Fibroblast of skin of back (primary cell): ENCODE measurements around the gene WFDC2.
"Not testable (repeated sequence)": the region's sequence is repeated elsewhere in the genome, so short reads cannot be mapped to it uniquely, and the experiment has no call there.

Experiments used
- DNase-seq: peaks from one replicate; pipeline ENCODE4 v3.0.0-alpha.2; 2013

Gene WFDC2

DNA sequence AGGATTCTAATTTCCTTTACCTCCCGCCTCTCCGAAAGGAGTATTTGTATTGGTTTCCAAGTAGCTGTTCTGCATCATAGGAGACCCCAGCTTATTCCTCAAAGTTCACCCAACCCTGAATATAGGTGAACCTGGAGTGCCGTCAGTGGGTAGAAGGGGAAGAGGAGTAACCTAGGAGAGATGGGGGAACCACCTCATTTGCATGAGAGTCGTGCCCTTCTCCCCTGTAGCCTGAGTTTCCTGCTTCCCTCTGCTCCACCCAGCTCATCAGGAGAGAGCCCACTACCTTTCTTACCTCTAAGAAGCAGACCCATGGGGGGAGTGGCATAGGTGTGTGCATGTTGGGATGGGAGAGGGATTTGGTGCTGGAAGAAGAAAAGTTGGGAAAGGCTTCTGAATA is 17.3 kb upstream of the WFDC2 start:
- no peak for DNase-seq

DNA sequence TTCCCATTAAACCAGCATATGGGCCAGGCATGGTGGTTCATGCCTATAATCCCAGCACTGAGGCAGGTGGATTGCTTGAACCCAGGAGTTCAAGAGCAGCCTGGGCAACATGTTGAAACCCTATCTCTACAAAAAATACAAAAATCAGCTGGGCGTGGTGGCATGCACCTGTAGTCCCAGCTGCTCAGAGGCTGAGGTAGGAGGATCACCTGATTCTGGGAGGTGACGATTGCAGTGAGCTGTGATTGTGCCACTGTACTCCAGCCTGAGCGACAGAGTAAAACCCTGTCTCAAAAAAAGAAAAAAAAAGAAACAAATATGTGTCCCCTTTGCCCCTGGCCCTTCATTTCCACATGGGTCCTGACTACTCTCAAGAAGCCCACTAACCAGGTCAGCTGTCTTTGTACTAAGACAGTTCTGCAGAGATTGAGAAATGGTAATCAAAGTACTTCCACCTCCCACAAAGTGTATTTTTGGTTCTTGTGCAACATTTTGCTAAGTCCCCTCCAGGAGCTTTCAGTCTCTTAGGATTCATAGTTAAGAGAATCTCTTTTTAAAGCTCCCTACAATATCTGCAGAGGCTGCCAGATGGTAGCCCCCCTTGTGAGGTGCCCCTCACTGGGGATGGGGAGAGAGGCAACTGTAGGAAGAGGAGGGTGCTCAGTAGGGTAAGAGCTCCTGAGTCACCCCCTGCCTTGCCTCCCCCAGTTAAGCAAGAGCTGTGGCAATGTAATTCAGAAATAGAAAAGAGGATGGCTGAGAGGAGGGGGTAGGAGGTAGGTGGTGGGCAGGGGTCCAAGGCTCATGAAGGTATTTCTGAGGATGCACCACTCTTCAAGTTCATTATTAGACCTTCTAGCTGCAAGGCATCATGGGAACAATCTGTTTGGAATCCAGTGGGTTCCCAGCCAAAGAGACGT is 16.5 kb upstream of the WFDC2 start:
- DNase-seq: no peak

DNA sequence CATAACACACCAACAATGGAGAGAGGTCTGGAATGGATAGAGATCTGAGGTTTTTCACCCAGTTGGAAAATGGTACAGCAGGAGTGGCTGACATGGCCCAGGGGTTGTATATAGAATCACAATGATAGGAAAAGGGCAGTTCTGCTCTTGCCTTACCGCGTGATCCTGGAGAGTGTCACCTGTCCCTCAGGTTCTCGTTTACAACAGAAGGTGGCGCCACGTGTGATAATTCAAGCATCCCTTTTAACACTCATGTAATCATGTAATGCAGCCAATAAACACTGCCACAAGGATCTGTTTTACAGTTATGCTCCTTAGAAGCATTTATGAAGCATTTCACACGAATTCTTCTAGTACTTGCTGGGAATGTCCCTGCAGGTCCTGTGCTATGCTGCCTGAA is 12.9 kb upstream of the WFDC2 start:
- DNase-seq: no peak

DNA sequence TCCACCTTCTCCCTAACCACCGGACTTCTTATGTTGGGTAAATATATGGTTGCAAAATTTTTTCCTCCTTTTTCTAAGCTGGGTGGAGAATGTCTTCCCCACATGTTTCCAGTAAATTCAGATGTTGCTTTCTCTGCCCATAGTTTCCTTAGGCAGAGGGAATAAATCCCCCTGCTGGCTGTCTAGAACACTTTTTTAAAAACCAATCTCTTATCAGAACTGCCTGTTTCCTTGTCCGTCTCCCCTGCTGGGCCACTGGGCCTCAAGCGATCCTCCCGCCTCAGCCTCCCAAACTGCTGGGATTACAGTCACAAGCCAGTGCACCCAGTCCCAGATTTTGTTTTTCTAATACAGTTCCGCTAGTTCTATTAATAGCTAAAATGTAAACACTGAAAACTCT is 9.9 kb upstream of the WFDC2 start:
- no peak for DNase-seq

DNA sequence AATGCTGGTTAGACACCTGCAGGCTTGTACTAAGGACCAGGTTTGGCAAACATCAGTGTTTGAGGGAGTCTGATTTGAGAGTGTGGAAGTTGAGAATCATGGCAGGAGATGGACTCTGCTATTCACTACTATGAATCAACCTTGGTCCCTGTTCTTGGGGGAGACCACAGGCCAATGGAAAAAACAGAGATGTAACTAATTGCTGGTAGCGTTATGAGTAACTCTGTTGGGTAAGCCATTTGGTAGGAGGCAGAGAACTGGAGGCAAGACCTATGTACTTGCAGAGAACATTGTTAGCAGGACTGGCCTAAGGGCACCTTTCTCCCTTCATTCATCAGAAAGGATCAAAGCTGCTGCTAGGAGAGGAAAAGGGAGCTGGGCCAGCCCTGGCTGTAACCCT is 8.3 kb upstream of the WFDC2 start:
- DNase-seq: no peak

DNA sequence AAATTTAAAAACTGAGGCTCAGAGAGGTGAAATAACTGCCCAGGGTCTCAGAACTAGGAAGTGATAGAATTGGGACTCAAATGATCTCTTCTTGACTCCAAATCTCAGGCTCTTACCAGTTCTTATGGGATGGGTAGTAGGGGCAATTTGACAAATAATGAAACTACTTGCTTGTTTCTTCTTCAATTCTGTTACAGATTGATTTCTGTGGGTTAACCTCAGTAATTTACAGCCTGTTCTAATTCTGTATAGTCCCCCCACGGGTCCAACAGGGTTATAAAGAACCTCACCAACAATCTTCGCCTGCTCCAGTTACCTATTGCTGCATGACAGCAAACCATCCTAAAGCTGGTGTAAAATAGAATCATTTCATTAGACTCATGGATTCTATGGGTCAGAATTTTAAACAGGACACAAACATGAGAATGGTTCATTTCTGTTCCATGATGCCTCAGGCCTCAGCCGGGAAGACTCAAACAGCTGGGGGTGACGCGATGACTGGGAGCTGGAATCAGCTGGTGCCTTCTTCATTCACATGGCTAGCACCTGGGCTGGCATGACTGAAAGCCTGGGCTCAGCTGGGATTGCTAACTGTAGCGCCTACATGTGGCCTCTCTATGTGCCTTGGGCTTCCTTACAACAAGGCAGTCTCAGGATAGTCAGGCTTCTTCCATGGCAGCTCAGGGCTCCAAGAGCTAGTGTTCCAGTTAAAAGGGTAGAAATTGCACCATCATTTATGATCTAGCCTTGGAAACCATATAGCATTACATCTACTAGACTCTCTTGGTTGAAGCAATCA is 6.6 kb upstream of the WFDC2 start:
- no peak for DNase-seq

DNA sequence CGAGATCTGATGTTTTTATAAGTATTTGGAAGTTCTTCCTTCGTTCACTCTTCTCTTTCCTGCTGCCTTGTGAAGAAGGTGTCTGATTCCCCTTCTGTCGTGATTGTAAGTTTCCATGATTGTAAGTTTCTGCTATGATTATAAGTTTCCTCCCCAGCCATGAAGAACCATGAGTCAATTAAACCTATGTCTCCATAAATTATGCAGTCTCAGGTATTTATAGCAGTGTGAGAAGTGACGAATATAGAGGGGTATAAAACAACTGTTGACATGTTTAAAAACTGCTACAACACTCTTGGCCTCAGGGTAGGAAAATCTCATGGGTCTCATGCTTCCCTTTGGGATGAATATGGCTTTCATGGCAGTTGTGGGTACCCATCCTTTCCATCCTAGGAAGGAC is 5.8 kb upstream of the WFDC2 start:
- DNase-seq: no peak

DNA sequence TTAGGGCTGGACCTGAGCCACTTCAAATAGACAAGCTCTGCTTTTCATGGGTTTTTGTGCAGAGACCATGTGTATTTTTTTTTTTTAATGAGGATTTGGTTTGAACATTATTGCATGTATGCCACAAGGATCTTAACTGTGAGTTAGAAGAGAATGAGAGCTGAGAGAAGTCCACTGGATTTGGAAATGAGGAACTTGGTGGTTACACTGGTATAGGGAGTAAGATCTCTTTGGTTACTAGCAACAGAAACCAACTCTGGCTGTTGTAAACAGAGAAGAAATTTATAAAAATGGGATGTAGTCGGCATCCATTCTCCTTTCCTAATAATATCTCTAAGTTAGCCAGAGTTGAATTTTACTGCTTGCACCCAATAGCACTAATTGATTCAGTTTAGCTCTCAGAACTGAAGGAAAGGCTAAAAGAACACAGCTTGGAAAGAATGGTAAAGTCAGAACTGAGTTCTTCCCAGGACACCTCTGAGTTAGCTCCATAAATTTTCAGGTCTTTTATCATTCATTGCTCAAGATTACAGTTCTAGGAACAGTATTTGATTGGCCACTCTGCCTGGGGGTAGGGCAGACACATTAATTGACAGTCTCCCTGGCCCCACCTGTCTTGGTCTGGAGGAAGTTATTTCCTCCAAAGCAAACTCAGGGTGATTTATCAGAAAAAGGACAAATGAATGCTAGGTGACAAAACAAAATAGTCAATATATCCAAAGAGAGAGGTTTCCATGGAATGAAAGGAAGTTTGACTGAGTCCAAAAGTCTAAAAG is 3.9 kb upstream of the WFDC2 start:
- no peak for DNase-seq

DNA sequence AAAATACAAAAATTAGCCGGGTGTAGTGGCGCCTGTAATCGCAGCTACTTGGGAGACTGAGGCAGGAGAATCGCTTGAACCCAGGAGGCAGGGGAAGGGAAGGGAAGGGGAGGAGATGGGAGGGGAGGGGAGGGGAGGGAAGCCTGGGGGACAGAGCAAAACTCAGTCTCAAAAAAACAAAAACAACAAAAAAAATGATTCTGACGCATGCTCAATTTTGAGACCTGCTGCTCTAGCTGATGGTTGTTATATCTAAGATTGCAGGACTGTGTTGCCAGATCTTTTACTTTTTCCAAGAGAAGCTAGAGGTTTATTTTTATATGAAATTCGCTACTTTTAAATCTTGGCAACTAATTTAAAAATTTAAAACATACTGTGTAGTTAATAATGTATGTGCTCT is 2.4 kb upstream of the WFDC2 start:
- no peak for DNase-seq

DNA sequence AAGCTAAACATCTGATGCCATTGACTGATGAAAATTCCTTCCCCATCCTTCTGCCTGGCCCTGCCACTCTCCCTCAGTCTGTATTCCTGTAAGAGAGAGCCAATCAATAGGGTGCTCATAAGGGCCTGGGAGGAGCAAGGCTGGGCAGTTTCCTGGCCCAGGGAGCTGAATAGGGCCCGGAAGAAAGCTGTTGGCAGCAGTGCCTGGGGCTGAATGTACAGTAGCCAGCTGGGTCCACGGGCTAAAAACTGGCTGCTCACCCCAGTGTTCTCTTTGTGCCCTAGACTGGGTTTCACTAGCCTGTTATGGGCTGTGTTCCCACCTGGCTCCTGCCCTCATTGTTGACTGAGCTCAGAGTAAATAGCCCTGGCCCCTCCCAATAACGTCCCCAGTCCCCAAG is 1.7 kb upstream of the WFDC2 start:
- no peak for DNase-seq

DNA sequence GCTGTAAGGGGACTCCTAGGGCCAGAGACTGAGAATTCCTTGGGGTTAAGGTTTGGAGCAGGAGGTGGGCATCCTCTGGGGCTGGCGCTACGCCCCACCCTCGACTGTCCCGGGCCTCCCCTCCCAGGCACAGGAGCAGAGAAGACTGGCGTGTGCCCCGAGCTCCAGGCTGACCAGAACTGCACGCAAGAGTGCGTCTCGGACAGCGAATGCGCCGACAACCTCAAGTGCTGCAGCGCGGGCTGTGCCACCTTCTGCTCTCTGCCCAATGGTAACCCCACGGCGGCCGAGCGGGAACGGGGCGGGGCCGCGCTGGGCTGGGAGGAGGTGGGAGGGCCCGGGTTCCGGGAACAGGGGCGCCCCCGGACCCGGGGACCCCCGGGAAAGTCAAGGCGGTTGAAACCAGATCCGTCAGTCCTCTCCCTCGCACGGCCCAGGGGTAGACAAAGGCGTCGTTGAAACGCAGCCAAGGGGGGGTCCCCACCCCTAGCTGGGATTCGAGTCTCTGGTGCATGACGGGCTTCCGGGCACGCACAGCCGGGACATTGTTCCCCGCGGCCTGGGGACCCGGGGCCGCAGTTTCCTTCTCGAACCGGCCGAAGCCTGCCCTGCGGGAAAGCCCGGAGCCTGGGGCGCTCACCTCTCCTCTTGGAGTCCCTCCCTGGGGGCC is 844 bp downstream of the WFDC2 start:
- DNase-seq: no peak

DNA sequence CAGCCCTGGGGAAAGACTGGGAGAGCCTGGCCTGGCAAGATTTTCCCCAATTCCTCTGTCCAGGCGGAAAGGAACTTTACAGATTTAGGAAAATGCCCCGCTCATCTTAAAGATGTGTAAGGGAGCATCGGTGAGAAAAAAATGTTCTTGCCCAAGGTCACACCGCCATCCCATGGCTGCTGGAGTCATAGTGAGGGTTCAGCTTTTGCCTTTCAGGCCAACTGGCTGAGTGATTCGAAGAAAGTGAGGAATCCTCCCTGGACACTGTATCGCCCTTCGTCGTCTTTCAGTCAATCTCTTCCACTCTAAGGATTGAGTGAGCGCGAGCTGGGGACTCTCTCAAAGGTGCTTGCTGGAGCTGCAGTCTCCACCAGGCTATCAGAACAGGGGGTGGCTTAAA is 1.4 kb downstream of the WFDC2 start:
- no peak for DNase-seq

DNA sequence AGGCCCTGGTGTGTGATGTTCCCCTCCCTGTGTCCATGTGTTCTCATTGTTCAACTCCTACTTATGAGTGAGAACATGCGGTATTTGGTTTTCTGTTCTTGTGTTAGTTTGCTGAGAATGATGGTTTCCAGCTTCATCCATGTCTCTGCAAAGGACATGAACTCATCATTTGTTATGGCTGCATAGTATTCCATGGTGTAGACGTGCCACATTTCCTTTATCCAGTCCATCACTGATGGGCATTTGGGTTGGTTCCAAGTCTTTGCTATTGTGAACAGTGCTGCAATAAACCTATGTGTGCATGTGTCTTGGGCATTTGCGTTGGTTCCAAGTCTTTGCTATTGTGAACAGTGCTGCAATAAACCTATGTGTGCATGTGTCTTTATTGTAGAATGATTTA is 2.7 kb downstream of the WFDC2 start:
- not testable (repeated sequence) for DNase-seq

DNA sequence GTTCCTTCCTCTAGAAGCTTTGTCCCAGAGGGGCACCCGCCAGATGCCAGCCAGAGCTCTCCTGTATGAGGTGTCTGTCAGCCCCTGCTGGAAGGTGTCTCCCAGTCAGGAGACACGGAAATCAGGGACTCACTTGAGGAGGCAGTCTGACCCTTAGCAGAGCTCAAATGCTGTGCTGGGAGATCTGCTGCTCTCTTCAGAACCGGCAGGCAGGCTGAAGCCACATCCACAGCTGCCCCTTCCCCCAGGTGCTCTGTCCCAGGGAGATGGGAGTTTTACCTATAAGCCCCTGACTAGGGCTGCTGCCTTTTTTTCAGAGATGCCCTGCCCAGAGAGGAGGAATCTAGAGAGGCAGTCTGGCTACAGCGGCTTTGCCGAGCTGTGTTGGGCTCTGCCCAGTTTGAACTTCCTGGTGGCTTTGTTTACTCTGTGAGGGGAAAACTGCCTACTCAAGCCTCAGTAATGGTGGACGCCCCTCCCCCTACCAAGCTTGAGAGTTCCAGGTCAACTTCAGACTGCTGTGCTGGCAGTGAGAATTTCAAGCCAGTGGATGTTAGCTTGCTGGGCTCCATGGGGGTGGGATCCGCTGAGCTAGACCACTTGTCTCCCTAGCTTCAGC is 8.1 kb downstream of the WFDC2 start:
- DNase-seq: not testable (repeated sequence)

DNA sequence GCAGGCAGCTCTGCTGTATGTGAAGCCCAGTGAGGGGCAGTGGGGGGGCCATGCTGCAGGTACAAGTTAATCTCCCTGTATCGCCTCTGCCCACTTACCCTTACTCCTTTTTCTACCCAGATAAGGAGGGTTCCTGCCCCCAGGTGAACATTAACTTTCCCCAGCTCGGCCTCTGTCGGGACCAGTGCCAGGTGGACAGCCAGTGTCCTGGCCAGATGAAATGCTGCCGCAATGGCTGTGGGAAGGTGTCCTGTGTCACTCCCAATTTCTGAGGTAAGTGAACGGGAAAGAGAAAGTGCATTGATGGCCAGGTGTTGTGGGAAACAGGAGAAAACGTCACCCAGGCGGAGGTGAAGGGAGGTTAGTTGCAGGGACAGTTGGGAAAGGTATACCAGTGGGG is 10.3 kb downstream of the WFDC2 start:
- no peak for DNase-seq

DNA sequence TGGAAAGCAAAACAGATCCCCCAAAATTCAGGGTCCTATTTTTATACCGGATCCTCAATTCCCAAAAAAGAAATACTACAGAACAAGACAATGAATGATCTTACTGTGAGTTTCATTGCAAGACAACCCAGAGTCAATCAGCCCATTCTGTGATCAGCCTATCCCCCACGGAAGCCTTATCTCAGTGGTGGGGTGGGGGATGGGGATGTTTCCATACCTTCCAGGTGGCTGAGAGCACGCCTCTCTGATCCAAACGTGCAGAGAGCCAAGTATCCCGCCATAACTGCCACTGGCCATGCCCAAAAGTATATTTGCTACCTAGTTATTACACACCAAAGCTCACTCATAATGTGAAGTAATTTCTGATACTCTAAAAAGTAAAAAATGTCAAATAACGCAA is 15.1 kb downstream of the WFDC2 start:
- DNase-seq: no peak

DNA sequence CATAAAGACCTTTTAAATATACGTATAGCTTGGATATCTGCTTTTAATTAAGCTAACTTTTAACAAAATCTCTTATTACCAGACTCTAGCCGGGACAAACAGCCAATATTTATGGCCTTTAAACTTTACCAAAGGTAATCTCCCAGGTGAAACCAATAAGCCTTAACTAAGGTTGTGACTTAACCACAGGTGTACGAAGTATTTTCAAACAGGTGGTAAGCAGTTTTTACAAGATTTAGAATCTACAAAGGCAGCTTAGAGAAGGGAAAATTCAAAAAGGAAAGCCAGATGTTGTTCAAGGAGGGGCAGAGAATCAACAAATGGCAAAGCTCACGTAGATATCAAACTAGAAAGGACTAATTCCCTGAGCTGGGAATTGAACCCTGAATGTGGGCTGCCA is 15.8 kb downstream of the WFDC2 start:
- DNase-seq: no peak

DNA sequence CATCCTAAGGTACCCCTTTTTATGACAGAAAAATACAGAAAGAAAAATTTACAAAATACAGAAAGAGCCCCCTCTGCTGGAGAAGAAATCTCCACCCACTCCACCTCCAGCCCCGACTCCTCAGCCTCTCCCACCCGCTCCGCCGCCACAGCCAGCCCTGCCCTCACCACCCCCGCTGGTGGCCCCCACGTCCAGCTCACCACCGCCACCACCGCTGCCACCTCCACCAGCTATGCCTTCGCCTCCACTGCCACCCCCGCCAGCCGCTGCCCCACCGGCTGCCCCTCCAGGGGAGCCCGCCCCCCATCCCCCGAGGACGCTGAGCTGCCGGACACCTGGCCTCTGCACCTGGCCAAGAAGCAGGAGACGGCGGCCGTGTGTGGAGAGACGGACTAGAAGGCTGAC is 17.7 kb downstream of the WFDC2 start:
- DNase-seq: no peak

DNA sequence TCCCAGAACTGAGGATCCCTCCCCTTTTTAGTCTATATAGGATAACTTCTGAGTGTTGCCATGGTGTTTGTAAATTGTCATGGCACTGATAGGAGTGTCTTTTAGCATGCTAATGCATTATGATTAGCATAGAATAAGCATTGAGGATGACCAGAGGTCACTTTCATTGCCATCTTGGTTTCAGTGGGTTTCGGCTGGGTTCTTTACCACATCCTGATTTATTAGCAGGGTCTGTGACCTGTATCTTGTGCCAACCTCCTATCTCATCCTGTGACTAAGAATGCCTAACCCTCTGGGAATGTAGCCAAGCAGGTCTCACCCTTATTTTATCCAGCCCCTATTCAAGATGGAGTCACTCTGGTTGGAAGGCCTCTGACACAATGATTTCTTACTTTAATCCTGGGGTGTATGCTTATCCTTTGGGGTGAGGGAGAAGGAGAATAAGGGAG is 19.6 kb downstream of the WFDC2 start:
- DNase-seq: no peak

DNA sequence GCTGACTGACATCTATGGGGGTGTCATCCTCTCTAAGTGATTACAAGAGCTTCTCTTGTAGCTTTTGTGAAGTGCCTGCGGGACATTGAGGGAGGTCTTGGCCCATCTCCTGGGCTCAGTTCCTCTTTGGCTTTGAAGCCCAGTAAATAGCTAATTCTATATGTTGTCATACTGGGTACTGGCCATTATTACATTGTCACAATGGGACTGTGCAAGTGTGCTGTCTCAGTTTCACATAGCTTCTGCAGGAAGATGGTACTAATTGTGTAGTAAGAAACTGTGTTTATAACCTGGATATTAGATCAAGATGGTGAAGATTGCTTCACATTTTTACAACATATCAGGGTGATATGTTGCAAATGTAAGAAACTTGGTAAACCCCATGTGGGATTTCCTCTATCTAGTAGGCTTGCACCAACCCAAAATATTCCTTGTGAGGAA is 26.0 kb downstream of the WFDC2 start:
- DNase-seq: no peak

DNA sequence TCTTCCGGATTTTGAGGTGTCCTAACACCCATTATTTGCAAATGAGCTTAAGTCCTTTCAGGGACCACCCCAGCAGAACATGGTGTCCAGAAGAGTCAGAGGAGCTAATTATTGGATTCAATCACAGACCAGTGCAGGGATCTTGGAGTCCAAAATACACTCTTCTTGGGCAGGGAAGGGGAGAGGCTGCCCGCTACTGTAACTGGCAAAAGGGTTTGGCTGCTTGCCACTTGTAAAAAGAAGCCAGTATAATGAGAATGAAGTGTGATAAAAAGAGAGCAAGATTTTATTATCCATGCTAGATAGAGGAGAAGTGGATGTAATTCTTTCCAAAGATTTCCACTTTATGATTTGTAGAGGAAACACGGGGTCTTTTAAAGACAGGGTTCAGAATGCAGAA is 26.6 kb downstream of the WFDC2 start:
- no peak for DNase-seq

DNA sequence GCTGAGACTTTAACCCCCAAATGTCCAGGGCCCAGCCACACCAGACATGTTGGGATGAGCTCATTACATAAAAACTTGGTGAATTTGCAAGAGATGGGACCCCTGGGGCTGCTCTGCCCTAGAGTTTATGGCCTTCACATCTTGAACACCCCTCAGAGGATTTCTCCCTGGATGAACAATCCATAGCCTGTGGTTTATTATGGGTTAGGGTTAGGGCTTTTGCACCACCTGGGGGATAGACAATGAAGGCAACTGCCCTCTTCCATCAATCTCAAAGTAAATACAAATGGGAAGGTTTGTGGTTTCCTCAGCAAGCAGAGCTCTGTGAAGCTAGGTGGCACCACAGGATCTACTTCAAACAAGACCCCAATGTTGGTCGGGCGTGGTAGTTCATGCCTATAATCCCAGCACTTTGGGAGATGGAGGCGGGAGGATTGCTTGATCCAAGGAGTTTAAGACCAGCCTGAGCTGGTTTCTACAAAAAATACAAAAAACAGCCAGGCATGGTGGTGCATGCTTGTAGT is 28.5 kb downstream of the WFDC2 start:
- no peak for DNase-seq
